Fibroblast of lung (primary cell): ENCODE measurements around the gene ENOX1.

Source experiments
- CTCF ChIP-seq, 2 donors: IDR thresholded peaks in 1 of 2; conservative IDR thresholded peaks in 1 of 2; 1 replicate in 1 of 2; 2 replicates in 1 of 2; pipeline ENCODE4 v1.5.1; 2011 to 2012; ENCODE audit warnings: low read length in 2 of 2, control low read depth in 1 of 2, inconsistent platforms in 1 of 2, low read depth in 1 of 2, mild to moderate bottlenecking in 1 of 2
- EZH2 ChIP-seq: IDR thresholded peaks from 2 replicates; pipeline ENCODE4 v1.5.1; 2012; ENCODE audit warnings: low read length, control low read depth, mild to moderate bottlenecking; ENCODE audit errors: missing control alignments

- TF ChIP-seq EZH2, result no peak
- TF ChIP-seq CTCF (conservative IDR thresholded peaks at IDR 0.05 in 1 of 2, IDR thresholded peaks at IDR 0.05 in 1 of 2; ENCODE audit: low read depth in 1 of 2, low read length in 2 of 2), result no peak
Measured at GRCh38 chr13:43597599-43597945, 189.2 kb downstream of the ENOX1 start.
